ENCODE data around the gene FXYD1. TPM values are rescaled to one million over a fixed set of nuclear protein-coding genes. Genes with fewer than 3 reads are reported as not detected.

The FXYD1 gene
- total and polyA plus RNA-seq, 2 of the 8 experiments (the other 6 are each of a cell fraction or from before 2014, with no cell fraction given), result 1.6 to 8.1 TPM

- H2BK120ac ChIP-seq (replicated peaks; ENCODE audit: low read depth, low read length), result no peak overlapping the region
- H2BK20ac ChIP-seq (ENCODE audit: low read length), result no peak overlapping the region
- H2AFZ ChIP-seq (ENCODE audit: low read length), result no peak overlapping the region
- no peak overlapping the region for H3K56ac ChIP-seq (replicated peaks; ENCODE audit: insufficient read length, low read depth, low read length)
- H3K4me1 ChIP-seq (replicated peaks in 1 of 4; ENCODE audit: control insufficient read depth in 3 of 4, insufficient read depth in 4 of 4, low read length in 3 of 4), result no peaks in the 10 kb centered on the region
- H3K14ac ChIP-seq (ENCODE audit: insufficient read length), result no peak overlapping the region
- H3K4ac ChIP-seq (replicated peaks; ENCODE audit: insufficient read length, low read depth, low read length), result no peak overlapping the region
- WGBS, 2 experiments (ENCODE audit: extremely low coverage in 1 of 2, insufficient coverage in 1 of 2, insufficient read length in 1 of 2, insufficient replicate concordance in 2 of 2, low coverage in 1 of 2, low lambda C conversion rate in 2 of 2, missing lambda C conversion rate in 1 of 2), result 88% methylated on average over 7 of the region's 7 CpGs; no CpG with 5 or more reads in 1 of the 2 experiments
- DNase-seq (ENCODE audit: low read depth in 1 of 2, low spot score in 2 of 2) (no peak), FAIRE-seq (no peak)
- no peak overlapping the region for H4K91ac ChIP-seq (replicated peaks; ENCODE audit: insufficient read length, low read length)
- H3K79me1 ChIP-seq (ENCODE audit: low read depth, low read length), result no peaks in the 10 kb centered on the region; the same call in 1 of the 2 replicates
- H3K4me3 ChIP-seq (ENCODE audit: extremely low read depth in 1 of 4, insufficient read depth in 2 of 4, low read depth in 3 of 4, low read length in 4 of 4), result no peak overlapping the region
- H3K27me3 ChIP-seq (replicated peaks in 1 of 4; ENCODE audit: control insufficient read depth in 3 of 4, extremely low read depth in 1 of 4, insufficient read depth in 3 of 4, low read length in 3 of 4), result no peaks in the 10 kb centered on the region
- POLR2A ChIA-PET (ENCODE audit: partially characterized antibody), result interaction anchor here (0.6 to 1.9 kb wide), 6 partner anchors 9 to 131 kb away, joined by 3 to 7 read pairs (median 3); partner anchors contain the start of gene FXYD5
- 0 out of 4 replicates have a peak, but pooled peaks cover 0 to 2% of the 10 kb centered on the region in 2 experiments for H3K9me3 ChIP-seq (ENCODE audit: insufficient read depth in 2 of 2, low read depth in 1 of 2, low read length in 1 of 2)
- H4K8ac ChIP-seq (ENCODE audit: extremely low read depth, insufficient read depth, low read length), result no peak overlapping the region
- H3K23ac ChIP-seq (ENCODE audit: insufficient read length), result no peak overlapping the region
- H4K5ac ChIP-seq (ENCODE audit: insufficient read length, low read depth, low read length), result no peak overlapping the region
- H2BK12ac ChIP-seq (ENCODE audit: low read depth, low read length), result no peak overlapping the region
- H4K20me1 ChIP-seq (replicated peaks in 1 of 2; ENCODE audit: control insufficient read depth in 1 of 2, insufficient read depth in 2 of 2, low read length in 2 of 2), result peaks cover 0 to 3% of the 10 kb centered on the region in 2 experiments
- H3K9ac ChIP-seq (replicated peaks in 1 of 4; ENCODE audit: extremely low read depth in 1 of 4, low read depth in 3 of 4, low read length in 3 of 4), result no peak overlapping the region
- H3K18ac ChIP-seq (ENCODE audit: extremely low read depth, low read length), result no peak overlapping the region
- no peak overlapping the region for H3K4me2 ChIP-seq (ENCODE audit: insufficient read depth in 1 of 2, low read depth in 2 of 2, low read length in 2 of 2)
- peaks cover 8 to 52% (median 33%) of the 10 kb centered on the region in 4 experiments; a peak in 7 of 8 replicates for H3K36me3 ChIP-seq (ENCODE audit: control insufficient read depth in 2 of 4, insufficient read depth in 4 of 4, low read length in 3 of 4)
- no peaks in the 10 kb centered on the region for H3K23me2 ChIP-seq (ENCODE audit: low read depth, low read length)
- no peaks in the 10 kb centered on the region for H3K79me2 ChIP-seq (ENCODE audit: control insufficient read depth in 1 of 2, insufficient read depth in 2 of 2, low read length in 2 of 2)
- H2BK15ac ChIP-seq (ENCODE audit: low read length), result no peak overlapping the region
- no peak overlapping the region for H2AK5ac ChIP-seq (ENCODE audit: low read depth, low read length)
- CTCF ChIA-PET (ENCODE audit: partially characterized antibody), result interaction anchor here (0.6 to 3.2 kb wide), 6 partner anchors 12 to 113 kb away, joined by 3 to 16 read pairs (median 4); partner anchors contain the start of gene FXYD5
- H3K27ac ChIP-seq (ENCODE audit: low read depth, low read length), result no peak overlapping the region
- H2BK5ac ChIP-seq (ENCODE audit: low read depth, low read length), result no peak overlapping the region
- TF ChIP-seq E2F6 (IDR thresholded peaks at IDR 0.05) (no peak), NRF1 (IDR thresholded peaks at IDR 0.05; ENCODE audit: low read depth, low read length) (no peak), TAF7 (optimal IDR thresholded peaks at IDR 0.05; ENCODE audit: borderline replicate concordance, low read depth, low read length) (no peak), PHF8 (conservative IDR thresholded peaks at IDR 0.05; ENCODE audit: low read depth, low read length) (no peak), JUN (IDR thresholded peaks at IDR 0.05; ENCODE audit: low read depth, low read length) (no peak), FOSL1 (IDR thresholded peaks at IDR 0.05; ENCODE audit: insufficient read depth, low read depth, low read length) (no peak), CTBP2 (IDR thresholded peaks at IDR 0.05; ENCODE audit: borderline replicate concordance, insufficient read depth, insufficient read length, low read length) (no peak), ATF2 (IDR thresholded peaks at IDR 0.05; ENCODE audit: low read length) (no peak)
Measured at GRCh38 chr19:35166100-35167063, 27.8 kb downstream of the FXYD1 start.

Data from H1 (cell line).